ENCODE results near the gene ZNF639. TPM values are rescaled to one million over a fixed set of nuclear protein-coding genes. Genes with fewer than 3 reads are reported as not detected.
A peak's percentile ranks its signal among the peaks of the same experiment; 100 is the strongest.

ZNF639 gene
- total and polyA plus RNA-seq, 10 of the 15 experiments (the other 5 are each of a cell fraction or from before 2014, with no cell fraction given), result 16.3 to 61.2 (median 35.3) TPM

GRCh38 chr3:179278932-179279693, 43.7 kb upstream of the ZNF639 start:
- H3K9me3 ChIP-seq (replicated peaks; ENCODE audit: control insufficient read depth, insufficient read depth, low read length), result no peaks in the 10 kb centered on the region
- BruUV-seq (replicated peaks), result no TSS peak
- WGBS (ENCODE audit: insufficient coverage, insufficient replicate concordance, low lambda C conversion rate, missing lambda C conversion rate), result 32% methylated on average over 4 of the region's 4 CpGs
- intact Hi-C loops (cut with micrococcal nuclease; ENCODE audit: unreplicated experiment), result no loop called here
- H3K79me2 ChIP-seq (ENCODE audit: control insufficient read depth, insufficient read depth, low read length), result no peaks in the 10 kb centered on the region
- POLR2A ChIA-PET, result no interaction called here
- no peak overlapping the region for H3K27ac ChIP-seq (ENCODE audit: control insufficient read depth, insufficient read depth)
- FAIRE-seq (peak; percentile 41), DNase-seq (ENCODE audit: low read depth, low spot score) (no peak), ATAC-seq (no peak)
- H3K4me3 ChIP-seq, result no peak overlapping the region
- RAD21 ChIA-PET (ENCODE audit: unreplicated experiment), result no interaction called here
- H3K4me1 ChIP-seq (ENCODE audit: control insufficient read depth, insufficient read depth, low read length), result no peaks in the 10 kb centered on the region
- CTCF ChIA-PET, result interaction anchor here (1.6 kb wide), 1 partner anchor 13 kb away, joined by 5 read pairs; no protein-coding TSS in a partner anchor
- H4K20me1 ChIP-seq (ENCODE audit: control insufficient read depth, insufficient read depth), result no peaks in the 10 kb centered on the region
- H3K27me3 ChIP-seq (replicated peaks in 1 of 2; ENCODE audit: control insufficient read depth in 2 of 2, insufficient read depth in 2 of 2, low read length in 1 of 2), result no peaks in the 10 kb centered on the region
- no peak overlapping the region for H3K4me2 ChIP-seq (ENCODE audit: control insufficient read depth, insufficient read depth)
- H3K36me3 ChIP-seq (ENCODE audit: control insufficient read depth in 2 of 2, insufficient read depth in 2 of 2, low read length in 1 of 2), result no peaks in the 10 kb centered on the region
- in situ Hi-C loops (cut with MboI), result no loop called here
- SMC1A ChIA-PET (ENCODE audit: uncharacterized antibody, unreplicated experiment), result interaction anchor here (0.7 to 2.0 kb wide), 4 partner anchors 8 to 310 kb away, joined by 3 to 7 read pairs (median 4); no protein-coding TSS in a partner anchor
- no peak overlapping the region for H3K9ac ChIP-seq (ENCODE audit: control insufficient read depth, insufficient read depth, low read length)
- no peak overlapping the region for H2AFZ ChIP-seq (ENCODE audit: control insufficient read depth, low read depth, low read length)
- TF ChIP-seq SUPT20H (IDR thresholded peaks at IDR 0.05; ENCODE audit: borderline replicate concordance, control insufficient read depth, low read depth, low read length), result no peak
- TF ChIP-seq ZZZ3 (IDR thresholded peaks at IDR 0.05; ENCODE audit: control insufficient read depth, insufficient read length, low read depth), result no peak
- TF ChIP-seq SPI1 (IDR thresholded peaks at IDR 0.05; ENCODE audit: borderline replicate concordance, insufficient read depth, low read depth, low read length), result no peak
- no peak for TF ChIP-seq FOXK2 (IDR thresholded peaks at IDR 0.05)
- TF ChIP-seq ZBTB40 (IDR thresholded peaks at IDR 0.05; ENCODE audit: borderline replicate concordance), result no peak
- TF ChIP-seq PML (IDR thresholded peaks at IDR 0.05; ENCODE audit: low read length), result no peak
- TF ChIP-seq RBBP5 (conservative IDR thresholded peaks at IDR 0.05), result no peak
- TF ChIP-seq POLR2AphosphoS2 (IDR thresholded peaks at IDR 0.05; ENCODE audit: low read depth, low read length), result no peak
- TF ChIP-seq ZNF207 (IDR thresholded peaks at IDR 0.05; ENCODE audit: borderline replicate concordance), result no peak
- no peak for TF ChIP-seq SRF (IDR thresholded peaks at IDR 0.05; ENCODE audit: low read depth in 2 of 2, low read length in 2 of 2)
- no peak for TF ChIP-seq NRF1 (conservative IDR thresholded peaks at IDR 0.05; ENCODE audit: low read depth, low read length)
- no peak for TF ChIP-seq WRNIP1 (IDR thresholded peaks at IDR 0.05; ENCODE audit: borderline replicate concordance, low read depth, low read length)
- no peak for TF ChIP-seq HCFC1 (IDR thresholded peaks at IDR 0.05; ENCODE audit: low read length)
- no peak for TF ChIP-seq NR2F1 (conservative IDR thresholded peaks at IDR 0.05)
- TF ChIP-seq STAT1 (conservative IDR thresholded peaks at IDR 0.05), result no peak
- no peak for TF ChIP-seq HSF1 (IDR thresholded peaks at IDR 0.05; ENCODE audit: low read depth, low read length)
- TF ChIP-seq E2F4 (IDR thresholded peaks at IDR 0.05; ENCODE audit: low read depth, low read length), result no peak
- no peak for TF ChIP-seq CBX5 (IDR thresholded peaks at IDR 0.05; ENCODE audit: low read depth)
- no peak for TF ChIP-seq KAT2A (conservative IDR thresholded peaks at IDR 0.05; ENCODE audit: control insufficient read depth, low read depth, low read length)

Data from GM12878 (cell line).